CD4-positive, alpha-beta T cell (primary cell): ENCODE measurements around the gene GPR17. TPM values are rescaled to one million over a fixed set of nuclear protein-coding genes. Genes with fewer than 3 reads are reported as not detected.

Experiments used
- ATAC-seq: fragments of 200-7000 bp; cut with Tn5 transposase; one replicate; pipeline ENCODE4 v1.10.0; 2022; ENCODE audit warnings: mild to moderate bottlenecking; ENCODE audit not compliant: poor library complexity
- CTCF ChIA-PET: fragments of 350-600 bp; sonication (Branson Sonifier 250); formaldehyde crosslinking; loops from one replicate; lab custom pipeline; 2021; ENCODE audit warnings: antibody characterized with exemption, inconsistent platforms; lab: Charles Lee
- POLR2A ChIA-PET: fragments of 350-600 bp; sonication (Branson Sonifier 250); formaldehyde crosslinking; loops from one replicate; lab custom pipeline; 2021; ENCODE audit warnings: antibody characterized with exemption, inconsistent platforms; lab: Charles Lee
- DNase-seq, 14 experiments: peaks; one replicate each; pipeline ENCODE4 v3.0.0-alpha.2; 2013 to 2020; ENCODE audit warnings: mixed read lengths in 2 of 14
- H3K27ac ChIP-seq, 2 donors: one replicate each; pipeline versions ENCODE4 v1.5.1 to v1.7.0; 2013; ENCODE audit warnings: low read length in 2 of 2, low read depth in 1 of 2, mild to moderate bottlenecking in 1 of 2
- H3K27me3 ChIP-seq, 2 experiments: 1 replicate in 1 of 2; 2 replicates in 1 of 2; pipeline versions ENCODE4 v1.6.1 to v1.7.0; 2013; ENCODE audit warnings: low read length in 2 of 2, control low read depth in 1 of 2, mild to moderate bottlenecking in 1 of 2, moderate library complexity in 1 of 2; ENCODE audit not compliant: insufficient read depth in 2 of 2, control insufficient read depth in 1 of 2
- H3K36me3 ChIP-seq: one replicate; pipeline ENCODE4 v1.6.1; 2013; ENCODE audit warnings: low read length, control low read depth; ENCODE audit not compliant: insufficient read depth
- H3K4me1 ChIP-seq: one replicate; pipeline ENCODE4 v1.6.1; 2013; ENCODE audit warnings: low read length, control low read depth; ENCODE audit not compliant: insufficient read depth
- H3K4me3 ChIP-seq: one replicate; pipeline ENCODE4 v1.5.1; 2013; ENCODE audit warnings: mild to moderate bottlenecking, low read length, moderate library complexity
- H3K9me3 ChIP-seq, 2 experiments: 1 replicate in 1 of 2; 2 replicates in 1 of 2; pipeline versions ENCODE4 v1.6.1 to v1.7.0; 2013; ENCODE audit warnings: low read length in 2 of 2, mild to moderate bottlenecking in 2 of 2, control low read depth in 1 of 2, moderate library complexity in 1 of 2; ENCODE audit not compliant: control insufficient read depth in 1 of 2, insufficient read depth in 1 of 2
- H3K27ac Mint-ChIP-seq: one replicate; pipeline ENCODE4 v1.8.0; 2020; ENCODE audit warnings: mixed read lengths
- H3K27me3 Mint-ChIP-seq: one replicate; pipeline ENCODE4 v1.8.0; 2021; ENCODE audit warnings: mixed read lengths
- H3K36me3 Mint-ChIP-seq: one replicate; pipeline ENCODE4 v1.8.0; 2021; ENCODE audit warnings: low read depth, mixed read lengths
- H3K4me1 Mint-ChIP-seq: one replicate; pipeline ENCODE4 v1.8.0; 2021; ENCODE audit warnings: low read depth, mixed read lengths
- H3K4me3 Mint-ChIP-seq: one replicate; pipeline ENCODE4 v1.8.0; 2020; ENCODE audit warnings: mild to moderate bottlenecking, mixed read lengths
- H3K9me3 Mint-ChIP-seq: one replicate; pipeline ENCODE4 v1.8.0; 2020; ENCODE audit warnings: mixed read lengths
- CTCF ChIP-seq: fragments of 200-600 bp; IDR thresholded peaks from one replicate; pipeline ENCODE4 v1.8.0; 2022; ENCODE audit warnings: antibody characterized with exemption, mild to moderate bottlenecking
- intact Hi-C, 2 experiments: fragments of 100-400 bp; cut with DNase I in 1 of 2; cut with micrococcal nuclease in 1 of 2; formaldehyde crosslinking; loops; one replicate each; pipeline versions ENCODE4 v1.15.1 to v1.9.0; 2023 to 2025; cut with DNase I, micrococcal nuclease
- total RNA-seq, 174 experiments: library from RNA in 2 of 174; stranded (reverse) in 2 of 174; gene quantifications; one replicate each; pipeline ENCODE4 v1.2.3 and lab custom pipeline; 2021 to 2026

Gene GPR17
- total RNA-seq, 2 experiments from 2014 or later, result not detected

GRCh38 chr2:127619203-127619590 is 26.8 kb upstream of the GPR17 start:
- POLR2A ChIA-PET, result no interaction called here
- H3K9me3 Mint-ChIP-seq, result no peaks in the 10 kb centered on the region
- DNase-seq (no peak), ATAC-seq (no peak)
- Histone ChIP-seq H3K27me3 (no peaks in the 10 kb centered on the region), H3K4me3 (no peak overlapping the region), H3K27ac (no peak overlapping the region), H3K9me3 (peaks cover 0 to 3% of the 10 kb centered on the region in 2 experiments), H3K36me3 (no peaks in the 10 kb centered on the region), H3K4me1 (peaks cover 3% of the 10 kb centered on the region)
- H3K36me3 Mint-ChIP-seq, result no peaks in the 10 kb centered on the region
- no peak overlapping the region for H3K27ac Mint-ChIP-seq
- no peak for TF ChIP-seq CTCF
- CTCF ChIA-PET, result no interaction called here
- H3K27me3 Mint-ChIP-seq, result no peaks in the 10 kb centered on the region
- H3K4me1 Mint-ChIP-seq, result peaks cover 32% of the 10 kb centered on the region
- H3K4me3 Mint-ChIP-seq, result no peak overlapping the region
- intact Hi-C loops, result no loop called here

- Histone ChIP-seq H3K27me3 (no peaks in the 10 kb centered on the region), H3K9me3 (peaks cover 0 to 3% of the 10 kb centered on the region in 2 experiments), H3K4me1 (peaks cover 3% of the 10 kb centered on the region), H3K27ac (no peak overlapping the region), H3K36me3 (no peaks in the 10 kb centered on the region), H3K4me3 (no peak overlapping the region)
- CTCF ChIA-PET, result no interaction called here
- no peak for ATAC-seq
- no peaks in the 10 kb centered on the region for H3K9me3 Mint-ChIP-seq
- TF ChIP-seq CTCF, result no peak
- no peak overlapping the region for H3K4me3 Mint-ChIP-seq
- DNase-seq, result no peak
- intact Hi-C loops, result no loop called here
- H3K4me1 Mint-ChIP-seq, result peaks cover 27% of the 10 kb centered on the region
- no peaks in the 10 kb centered on the region for H3K36me3 Mint-ChIP-seq
- H3K27ac Mint-ChIP-seq, result no peak overlapping the region
- no peaks in the 10 kb centered on the region for H3K27me3 Mint-ChIP-seq
- POLR2A ChIA-PET, result no interaction called here
Measured at GRCh38 chr2:127619877-127620705, 25.9 kb upstream of the GPR17 start.

GRCh38 chr2:127620866-127621265 is 25.1 kb upstream of the GPR17 start:
- no peak overlapping the region for H3K4me3 ChIP-seq
- Mint-ChIP-seq H3K27me3 (no peaks in the 10 kb centered on the region), H3K4me3 (no peak overlapping the region), H3K36me3 (no peaks in the 10 kb centered on the region), H3K4me1 (peaks cover 20% of the 10 kb centered on the region), H3K27ac (no peak overlapping the region), H3K9me3 (no peaks in the 10 kb centered on the region)
- H3K27me3 ChIP-seq, result no peaks in the 10 kb centered on the region
- H3K4me1 ChIP-seq, result peaks cover 3% of the 10 kb centered on the region
- CTCF ChIA-PET, result no interaction called here
- H3K36me3 ChIP-seq, result no peaks in the 10 kb centered on the region
- no peak for TF ChIP-seq CTCF
- POLR2A ChIA-PET, result no interaction called here
- no peak overlapping the region for H3K27ac ChIP-seq
- H3K9me3 ChIP-seq, result peaks cover 0 to 3% of the 10 kb centered on the region in 2 experiments
- ATAC-seq (no peak), DNase-seq (no peak)
- intact Hi-C loops, result no loop called here
